HG02870 (cell line): ENCODE measurements around the gene CIAPIN1.
"Not testable (repeated sequence)": the region's sequence is repeated elsewhere in the genome, so short reads cannot be mapped to it uniquely, and the experiment has no call there.

Experiments
- ATAC-seq: cut with Tn5 transposase; IDR thresholded peaks from one replicate; pipeline ENCODE4 v1.9.1; 2021; ENCODE audit warnings: mild to moderate bottlenecking, moderate library complexity; ENCODE audit not compliant: unreplicated experiment

The CIAPIN1 gene

GRCh38 chr16:57407521-57408353, 39.4 kb downstream of the CIAPIN1 start:
- no peak for ATAC-seq

GRCh38 chr16:57406881-57407280, 40.3 kb downstream of the CIAPIN1 start:
- no peak for ATAC-seq

- no peak for ATAC-seq
Measured at GRCh38 chr16:57405097-57405496, 42.1 kb downstream of the CIAPIN1 start.

GRCh38 chr16:57403965-57404817, 43.0 kb downstream of the CIAPIN1 start, which contains the start of gene CCL17:
CCL17 (plus strand) TSS chr16:57404767; CDS start chr16:57413933, 9,166 bp downstream.
- ATAC-seq, result no peak

GRCh38 chr16:57401943-57402640, 45.1 kb downstream of the CIAPIN1 start:
- no peak for ATAC-seq

- ATAC-seq, result not testable (repeated sequence)
Measured at GRCh38 chr16:57397493-57397892, 49.7 kb downstream of the CIAPIN1 start.

- ATAC-seq, result no peak
Measured at GRCh38 chr16:57396786-57397185, 50.4 kb downstream of the CIAPIN1 start.

GRCh38 chr16:57395026-57395425, 52.2 kb downstream of the CIAPIN1 start:
- ATAC-seq, result no peak

GRCh38 chr16:57394444-57394843, 52.7 kb downstream of the CIAPIN1 start:
- no peak for ATAC-seq

GRCh38 chr16:57392694-57393093, 54.5 kb downstream of the CIAPIN1 start:
- no peak for ATAC-seq

GRCh38 chr16:57391708-57392107, 55.5 kb downstream of the CIAPIN1 start:
- no peak for ATAC-seq

- no peak for ATAC-seq
Measured at GRCh38 chr16:57391300-57391699, 55.9 kb downstream of the CIAPIN1 start.

- no peak for ATAC-seq
Measured at GRCh38 chr16:57390636-57391295, 56.4 kb downstream of the CIAPIN1 start.

GRCh38 chr16:57389087-57389468, 58.1 kb downstream of the CIAPIN1 start:
- no peak for ATAC-seq

- peak; percentile 61 for ATAC-seq
Measured at GRCh38 chr16:57388359-57389086, 58.7 kb downstream of the CIAPIN1 start.

- peak; percentile 31 for ATAC-seq
Measured at GRCh38 chr16:57387598-57388354, 59.4 kb downstream of the CIAPIN1 start.

- no peak for ATAC-seq
Measured at GRCh38 chr16:57386381-57386951, 60.7 kb downstream of the CIAPIN1 start.

GRCh38 chr16:57385083-57385482, 62.1 kb downstream of the CIAPIN1 start:
- ATAC-seq, result no peak
